Measurements from ENCODE around the gene PRKCH.

Gene PRKCH

GRCh38 chr14:61430066-61430757, 108.8 kb downstream of the PRKCH start:
- no peak for DNase-seq

- DNase-seq = no peak
Observed at GRCh38 chr14:61433169-61433568, 111.8 kb downstream of the PRKCH start.

GRCh38 chr14:61433828-61434227, 112.4 kb downstream of the PRKCH start:
- DNase-seq = no peak

- DNase-seq = no peak
Observed at GRCh38 chr14:61434311-61434710, 112.9 kb downstream of the PRKCH start.

- no peak for DNase-seq
Observed at GRCh38 chr14:61435563-61436337, 114.4 kb downstream of the PRKCH start.

GRCh38 chr14:61437381-61437780, 116.0 kb downstream of the PRKCH start:
- DNase-seq = no peak

GRCh38 chr14:61438036-61438435, 116.7 kb downstream of the PRKCH start:
- no peak for DNase-seq

- no peak for DNase-seq
Observed at GRCh38 chr14:61438497-61438859, 117.1 kb downstream of the PRKCH start.

GRCh38 chr14:61438860-61439765, 117.7 kb downstream of the PRKCH start:
- peak; percentile 32 for DNase-seq

GRCh38 chr14:61439779-61440418, 118.5 kb downstream of the PRKCH start:
- DNase-seq = no peak

- no peak for DNase-seq
Observed at GRCh38 chr14:61443481-61443880, 122.1 kb downstream of the PRKCH start.

GRCh38 chr14:61444215-61444768, 122.9 kb downstream of the PRKCH start:
- peak; percentile 42 for DNase-seq

GRCh38 chr14:61451491-61451890, 130.1 kb downstream of the PRKCH start:
- no peak for DNase-seq

GRCh38 chr14:61451891-61452400, 130.6 kb downstream of the PRKCH start:
- no peak for DNase-seq

GRCh38 chr14:61452452-61452851, 131.1 kb downstream of the PRKCH start:
- no peak for DNase-seq

GRCh38 chr14:61453103-61453767, 131.9 kb downstream of the PRKCH start:
- DNase-seq = no peak

GRCh38 chr14:61454545-61454944, 133.2 kb downstream of the PRKCH start:
- DNase-seq = no peak

- DNase-seq = no peak
Observed at GRCh38 chr14:61455351-61455750, 134.0 kb downstream of the PRKCH start.

- DNase-seq = peak; percentile 78
Observed at GRCh38 chr14:61456720-61457119, 135.3 kb downstream of the PRKCH start.

GRCh38 chr14:61458766-61459165, 137.4 kb downstream of the PRKCH start:
- no peak for DNase-seq

- DNase-seq = no peak
Observed at GRCh38 chr14:61459229-61459628, 137.8 kb downstream of the PRKCH start.

GRCh38 chr14:61460063-61460462, 138.7 kb downstream of the PRKCH start:
- no peak for DNase-seq

All from stimulated activated CD4-positive, alpha-beta T cell treated with anti-CD3 and anti-CD28 coated beads, Interleukin-4, amount 100 ng/mL, for 1 hour (primary cell).